Uterus (tissue), 4 donors: ENCODE results near the gene PLEKHA7. TPM values are rescaled to one million over a fixed set of nuclear protein-coding genes. Genes with fewer than 3 reads are reported as not detected.

Experiments
- DNase-seq, 2 donors: peaks; one replicate each; pipeline ENCODE4 v3.0.0-alpha.2; 2019 to 2020
- H3K27ac ChIP-seq, 2 donors: fragments of 200-600 bp; sonication (generic); 1 replicate in 1 of 2; 2 replicates in 1 of 2; pipeline ENCODE4 v1.5.1; 2016 to 2018
- H3K27me3 ChIP-seq, 2 donors: fragments of 200-600 bp; sonication (generic); one replicate each; pipeline ENCODE4 v1.5.1; 2018 to 2019; ENCODE audit warnings: control low read depth in 1 of 2
- H3K36me3 ChIP-seq, 2 donors: fragments of 200-600 bp; sonication (generic); one replicate each; pipeline ENCODE4 v1.5.1; 2019; ENCODE audit warnings: control low read depth in 1 of 2
- H3K4me1 ChIP-seq, 2 donors: fragments of 200-600 bp; sonication (generic); one replicate each; pipeline ENCODE4 v1.5.1; 2018 to 2019; ENCODE audit warnings: control low read depth in 1 of 2
- H3K4me3 ChIP-seq, 2 donors: fragments of 200-600 bp; sonication (generic); 1 replicate in 1 of 2; 2 replicates in 1 of 2; pipeline ENCODE4 v1.5.1; 2018 to 2019; ENCODE audit warnings: mild to moderate bottlenecking in 1 of 2
- H3K9me3 ChIP-seq, 2 donors: fragments of 200-600 bp; sonication (generic); one replicate each; pipeline ENCODE4 v1.5.1; 2019; ENCODE audit warnings: control low read depth in 1 of 2
- POLR2A ChIP-seq, 2 donors: fragments of 450-650 bp; IDR thresholded peaks; one replicate each; pipeline ENCODE4 v1.6.1; 2016; ENCODE audit warnings: antibody characterized with exemption in 2 of 2, mild to moderate bottlenecking in 1 of 2, moderate library complexity in 1 of 2
- intact Hi-C: fragments of 100-400 bp; cut with DNase I; formaldehyde crosslinking; loops from one replicate; pipeline ENCODE4 v1.15.1; 2023; ENCODE audit warnings: low total_unique reads
- total RNA-seq, 4 donors: library from RNA; depleted of rRNA in 3 of 4; stranded (reverse); fragments of >200 nt in 3 of 4; gene quantifications; one replicate each; pipeline versions ENCODE4 v1.1.0 to v1.2.4, GENCODE V29; 2014 to 2023
- TF ChIP-seq, protein P1 (sequence below), 4 experiments: fragments of 200-600 bp in 2 of 4; fragments of 450-650 bp in 2 of 4; sonication (generic) in 2 of 4; IDR thresholded peaks; one replicate each; pipeline ENCODE4 v1.5.1; 2016 to 2019; ENCODE audit warnings: antibody characterized with exemption in 4 of 4, mild to moderate bottlenecking in 2 of 4, moderate library complexity in 1 of 4
- donor health status: DM: yes; HTN: yes; CAD: no.

PLEKHA7 gene
- total RNA-seq, 4 donors from 2014 or later: 13.3 to 38.2 (median 26.7) TPM

DNA sequence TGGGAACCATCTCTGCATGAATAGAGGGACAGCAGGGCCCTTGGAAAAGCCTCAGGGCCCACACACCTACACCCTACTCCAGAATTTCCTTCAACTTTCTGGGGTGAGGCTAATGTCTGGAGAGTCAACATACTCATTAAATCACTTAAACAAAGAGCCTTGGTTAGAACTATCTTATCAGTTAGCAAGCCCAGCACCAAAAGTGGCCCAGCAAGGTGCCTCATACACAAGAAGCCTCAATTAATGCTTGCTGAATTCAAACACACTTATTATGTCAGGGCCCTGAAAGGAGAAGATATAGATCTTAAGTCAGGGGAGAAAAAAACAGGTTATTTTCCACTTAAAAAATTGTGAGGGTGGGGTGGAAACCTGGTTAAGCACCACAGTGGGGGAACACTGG lies 214.3 kb downstream of the PLEKHA7 start:
- DNase-seq: no peak
- H3K4me1 ChIP-seq: no peaks in the 10 kb centered on the region

GRCh38 chr11:16799221-16799620 lies 215.0 kb downstream of the PLEKHA7 start:
- H3K27ac ChIP-seq: no peak overlapping the region
- intact Hi-C loops: no loop called here

More for the DNA sequence above, 214.3 kb downstream of the PLEKHA7 start:
- no peaks in the 10 kb centered on the region for H3K36me3 ChIP-seq
- no peak overlapping the region for H3K27ac ChIP-seq
- no peak for TF ChIP-seq POLR2A (IDR thresholded peaks at IDR 0.05)
- TF ChIP-seq, protein P1, sequence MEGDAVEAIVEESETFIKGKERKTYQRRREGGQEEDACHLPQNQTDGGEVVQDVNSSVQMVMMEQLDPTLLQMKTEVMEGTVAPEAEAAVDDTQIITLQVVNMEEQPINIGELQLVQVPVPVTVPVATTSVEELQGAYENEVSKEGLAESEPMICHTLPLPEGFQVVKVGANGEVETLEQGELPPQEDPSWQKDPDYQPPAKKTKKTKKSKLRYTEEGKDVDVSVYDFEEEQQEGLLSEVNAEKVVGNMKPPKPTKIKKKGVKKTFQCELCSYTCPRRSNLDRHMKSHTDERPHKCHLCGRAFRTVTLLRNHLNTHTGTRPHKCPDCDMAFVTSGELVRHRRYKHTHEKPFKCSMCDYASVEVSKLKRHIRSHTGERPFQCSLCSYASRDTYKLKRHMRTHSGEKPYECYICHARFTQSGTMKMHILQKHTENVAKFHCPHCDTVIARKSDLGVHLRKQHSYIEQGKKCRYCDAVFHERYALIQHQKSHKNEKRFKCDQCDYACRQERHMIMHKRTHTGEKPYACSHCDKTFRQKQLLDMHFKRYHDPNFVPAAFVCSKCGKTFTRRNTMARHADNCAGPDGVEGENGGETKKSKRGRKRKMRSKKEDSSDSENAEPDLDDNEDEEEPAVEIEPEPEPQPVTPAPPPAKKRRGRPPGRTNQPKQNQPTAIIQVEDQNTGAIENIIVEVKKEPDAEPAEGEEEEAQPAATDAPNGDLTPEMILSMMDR (IDR thresholded peaks at IDR 0.05): no peak
- H3K27me3 ChIP-seq: no peaks in the 10 kb centered on the region
- intact Hi-C loops: no loop called here
- H3K4me3 ChIP-seq: no peak overlapping the region
- H3K9me3 ChIP-seq: no peaks in the 10 kb centered on the region

DNA sequence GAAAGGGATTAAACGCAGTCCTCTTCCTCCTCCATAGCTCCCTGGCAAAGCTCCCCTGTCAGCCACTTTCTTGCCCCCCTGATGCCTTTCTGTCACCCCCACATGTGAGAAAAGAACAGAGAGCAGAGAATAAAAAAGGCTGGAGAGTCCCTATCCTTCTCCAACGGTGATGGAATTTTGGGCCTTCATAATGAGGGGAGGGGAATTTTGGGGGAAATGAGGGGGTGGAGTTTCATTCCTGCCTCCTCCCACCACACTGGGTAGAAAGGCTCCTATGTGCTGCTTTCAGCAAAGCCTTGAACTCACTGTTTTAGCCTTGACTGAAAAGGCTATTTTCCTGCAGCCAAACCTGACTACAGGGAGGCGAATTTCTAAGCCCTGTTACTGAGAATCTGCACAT lies 216.4 kb downstream of the PLEKHA7 start:
- H3K27me3 ChIP-seq: no peaks in the 10 kb centered on the region
- H3K4me1 ChIP-seq: no peaks in the 10 kb centered on the region
- no peak overlapping the region for H3K27ac ChIP-seq
- no peak overlapping the region for H3K4me3 ChIP-seq
- DNase-seq: no peak
- no peaks in the 10 kb centered on the region for H3K36me3 ChIP-seq
- no peak for TF ChIP-seq POLR2A (IDR thresholded peaks at IDR 0.05)
- TF ChIP-seq, protein P1 (IDR thresholded peaks at IDR 0.05): no peak
- H3K9me3 ChIP-seq: no peaks in the 10 kb centered on the region
- intact Hi-C loops: no loop called here

More at GRCh38 chr11:16799221-16799620, 215.0 kb downstream of the PLEKHA7 start:
- H3K9me3 ChIP-seq: no peaks in the 10 kb centered on the region
- no peaks in the 10 kb centered on the region for H3K4me1 ChIP-seq
- no peak for DNase-seq
- no peaks in the 10 kb centered on the region for H3K27me3 ChIP-seq
- TF ChIP-seq, protein P1 (IDR thresholded peaks at IDR 0.05): no peak
- no peak for TF ChIP-seq POLR2A (IDR thresholded peaks at IDR 0.05)
- H3K36me3 ChIP-seq: no peaks in the 10 kb centered on the region
- H3K4me3 ChIP-seq: no peak overlapping the region

- Histone ChIP-seq H3K4me1 (no peaks in the 10 kb centered on the region), H3K4me3 (no peak overlapping the region), H3K9me3 (no peaks in the 10 kb centered on the region), H3K27me3 (no peaks in the 10 kb centered on the region), H3K27ac (no peak overlapping the region), H3K36me3 (no peaks in the 10 kb centered on the region)
- no peak for TF ChIP-seq POLR2A (IDR thresholded peaks at IDR 0.05)
- TF ChIP-seq, protein P1 (IDR thresholded peaks at IDR 0.05): no peak
- intact Hi-C loops: no loop called here
- no peak for DNase-seq
These were observed 217.9 kb downstream of the PLEKHA7 start for GRCh38 chr11:16796311-16796710.

DNA sequence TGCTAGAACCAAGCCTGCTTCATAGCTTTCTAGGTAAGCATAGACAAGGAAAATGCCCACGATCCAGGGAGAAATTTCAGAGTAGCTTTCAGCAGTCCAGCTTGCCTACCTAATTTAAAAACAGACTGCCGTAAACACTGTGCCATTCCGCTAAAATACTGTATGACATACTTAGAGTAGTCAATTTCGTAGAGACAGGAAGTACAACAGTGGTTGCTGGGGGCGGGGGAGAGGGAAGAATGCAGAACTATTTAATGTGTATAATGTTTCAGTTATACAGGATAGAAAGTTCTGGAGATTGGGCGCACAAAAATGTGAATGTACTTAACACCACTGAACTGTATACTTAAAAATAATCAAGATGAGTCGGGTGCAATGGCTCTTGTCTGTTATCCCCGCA lies 219.1 kb downstream of the PLEKHA7 start:
- H3K27me3 ChIP-seq: no peaks in the 10 kb centered on the region
- no peaks in the 10 kb centered on the region for H3K4me1 ChIP-seq
- H3K4me3 ChIP-seq: no peak overlapping the region
- H3K9me3 ChIP-seq: no peaks in the 10 kb centered on the region
- TF ChIP-seq, protein P1 (IDR thresholded peaks at IDR 0.05): no peak
- no peak for TF ChIP-seq POLR2A (IDR thresholded peaks at IDR 0.05)
- H3K36me3 ChIP-seq: no peaks in the 10 kb centered on the region
- DNase-seq: no peak
- intact Hi-C loops: no loop called here
- no peak overlapping the region for H3K27ac ChIP-seq
